Superior temporal gyrus (tissue), 1 donor: Measurements from ENCODE around the gene SLC5A2.
"Not testable (repeated sequence)": the region's sequence is repeated elsewhere in the genome, so short reads cannot be mapped to it uniquely, and the experiment has no call there.

ENCODE experiments used
- DNase-seq: peaks from one replicate; pipeline ENCODE4 v3.0.0-alpha.2; 2016; ENCODE audit errors: extremely low spot score

SLC5A2 gene

DNA sequence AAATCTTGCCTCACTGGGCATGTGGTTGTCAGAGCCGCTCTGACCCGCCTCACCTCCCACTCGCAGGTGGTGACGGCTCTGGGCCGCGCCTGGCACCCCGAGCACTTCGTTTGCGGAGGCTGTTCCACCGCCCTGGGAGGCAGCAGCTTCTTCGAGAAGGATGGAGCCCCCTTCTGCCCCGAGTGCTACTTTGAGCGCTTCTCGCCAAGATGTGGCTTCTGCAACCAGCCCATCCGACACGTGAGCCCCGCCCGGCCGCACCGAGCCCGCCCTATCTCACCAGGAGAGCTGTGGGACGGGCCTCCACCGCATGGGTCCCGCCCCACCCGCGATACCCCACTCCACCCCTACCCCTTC lies 7.0 kb upstream of the SLC5A2 start:
- DNase-seq, result no peak

DNA sequence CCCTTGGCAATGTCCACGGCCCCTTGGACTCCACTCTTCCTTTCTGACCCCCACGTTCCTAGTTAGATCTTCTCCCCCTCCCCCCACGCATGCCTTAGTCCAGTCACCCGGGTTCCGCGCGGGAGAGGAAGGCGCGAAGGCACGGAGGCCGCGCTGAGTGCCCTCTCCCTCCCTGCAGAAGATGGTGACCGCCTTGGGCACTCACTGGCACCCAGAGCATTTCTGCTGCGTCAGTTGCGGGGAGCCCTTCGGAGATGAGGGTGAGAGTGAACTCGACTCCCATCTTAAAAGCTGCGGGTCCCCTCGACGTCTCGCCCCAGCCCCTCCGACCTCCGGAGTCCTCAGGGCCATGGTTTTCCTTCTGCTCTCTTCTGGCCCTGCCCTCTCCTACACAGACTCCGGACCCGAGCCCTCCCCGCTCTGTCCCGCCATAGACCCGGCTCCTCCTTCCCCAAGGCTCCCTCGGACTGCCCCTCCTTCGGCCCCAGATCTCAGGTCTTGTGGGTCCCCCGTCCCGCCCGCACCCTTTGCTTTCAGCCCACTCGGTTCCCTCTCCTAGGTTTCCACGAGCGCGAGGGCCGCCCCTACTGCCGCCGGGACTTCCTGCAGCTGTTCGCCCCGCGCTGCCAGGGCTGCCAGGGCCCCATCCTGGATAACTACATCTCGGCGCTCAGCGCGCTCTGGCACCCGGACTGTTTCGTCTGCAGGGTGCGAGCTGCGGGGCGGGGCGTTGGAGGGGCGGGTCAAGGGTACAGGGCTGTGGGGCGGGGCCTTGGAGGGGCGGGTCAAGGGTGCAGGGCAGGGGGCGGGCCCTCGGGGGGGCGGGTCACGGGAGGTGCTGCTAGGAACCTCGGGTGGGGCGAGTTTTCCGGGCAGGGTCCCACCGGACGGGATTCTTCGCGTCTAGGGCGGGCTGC lies 6.4 kb upstream of the SLC5A2 start:
- DNase-seq, result no peak

DNA sequence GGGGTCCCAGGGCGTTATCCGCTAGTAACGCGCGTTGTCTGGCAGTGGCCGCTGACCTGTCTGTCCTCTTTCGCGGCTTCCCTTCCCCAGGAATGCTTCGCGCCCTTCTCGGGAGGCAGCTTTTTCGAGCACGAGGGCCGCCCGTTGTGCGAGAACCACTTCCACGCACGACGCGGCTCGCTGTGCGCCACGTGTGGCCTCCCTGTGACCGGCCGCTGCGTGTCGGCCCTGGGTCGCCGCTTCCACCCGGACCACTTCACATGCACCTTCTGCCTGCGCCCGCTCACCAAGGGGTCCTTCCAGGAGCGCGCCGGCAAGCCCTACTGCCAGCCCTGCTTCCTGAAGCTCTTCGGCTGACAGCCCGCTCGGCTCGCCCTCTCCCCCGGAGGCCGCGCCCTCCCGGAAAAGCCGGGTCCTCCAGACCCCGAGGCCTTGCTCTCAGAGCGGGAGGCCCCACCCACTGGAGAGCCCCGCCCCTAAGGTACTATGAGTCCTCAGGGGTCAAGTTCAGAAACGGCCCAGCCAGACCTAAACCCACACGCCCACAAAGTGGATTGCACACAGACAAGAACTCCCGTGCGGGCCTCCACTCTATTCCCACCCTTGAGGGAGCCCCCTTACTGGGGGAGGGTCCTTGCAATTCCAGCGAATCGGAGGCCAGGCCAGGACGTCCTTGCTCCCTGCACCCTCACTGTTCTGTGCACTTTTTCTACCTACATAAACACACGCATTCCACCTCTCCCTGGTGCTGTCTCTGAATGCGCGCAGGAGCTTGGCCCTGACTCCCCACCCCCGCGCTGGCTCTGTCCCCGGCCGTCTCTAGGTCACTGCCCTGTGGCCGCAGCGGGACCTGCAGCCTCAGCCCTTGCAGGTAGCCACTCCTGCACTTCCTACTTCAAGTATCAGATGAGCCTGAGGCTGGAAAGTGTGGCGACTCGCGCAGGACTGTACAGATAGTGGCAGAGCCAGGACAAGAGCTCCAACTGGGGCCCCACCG lies 5.4 kb upstream of the SLC5A2 start:
- DNase-seq, result no peak

DNA sequence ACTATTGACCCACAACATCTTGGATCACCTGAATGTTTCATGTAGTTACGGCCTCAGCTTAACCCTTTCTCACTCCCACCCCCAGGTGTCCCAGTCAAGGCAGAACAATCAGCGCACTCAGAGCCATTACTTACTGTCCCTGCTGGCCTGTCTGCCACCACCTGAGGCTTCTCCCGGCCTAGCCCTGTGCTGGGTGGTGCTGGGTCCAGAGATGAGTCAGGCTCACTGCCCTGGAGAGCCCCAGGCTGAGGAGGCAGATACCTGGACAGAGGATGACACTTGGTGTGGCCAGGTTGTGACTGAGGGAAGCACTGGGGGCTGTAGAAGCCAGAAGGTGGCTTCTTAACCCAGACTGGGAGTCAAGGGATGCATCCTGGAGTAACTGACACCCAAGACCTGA lies 4.0 kb upstream of the SLC5A2 start:
- DNase-seq, result no peak

DNA sequence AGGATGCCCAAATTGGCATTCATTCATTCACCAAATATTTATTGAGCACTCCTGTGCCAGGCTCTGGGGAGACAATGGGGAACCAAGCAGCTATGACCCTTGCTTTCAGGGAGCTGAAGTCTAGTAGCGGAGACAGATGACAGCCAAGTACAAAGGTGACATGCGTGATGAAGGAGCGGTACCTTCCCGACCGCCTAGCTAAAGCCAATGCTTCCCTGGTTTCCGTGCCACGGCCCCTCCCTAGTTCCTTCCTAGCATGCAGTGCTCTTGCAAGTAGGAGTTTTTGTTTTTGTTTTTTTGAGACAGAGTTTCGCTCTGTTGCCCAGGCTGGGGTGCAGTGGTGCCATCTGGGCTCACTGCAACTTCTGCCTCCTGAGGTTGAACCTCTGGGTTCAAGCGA lies 3.2 kb upstream of the SLC5A2 start:
- DNase-seq, result no peak

DNA sequence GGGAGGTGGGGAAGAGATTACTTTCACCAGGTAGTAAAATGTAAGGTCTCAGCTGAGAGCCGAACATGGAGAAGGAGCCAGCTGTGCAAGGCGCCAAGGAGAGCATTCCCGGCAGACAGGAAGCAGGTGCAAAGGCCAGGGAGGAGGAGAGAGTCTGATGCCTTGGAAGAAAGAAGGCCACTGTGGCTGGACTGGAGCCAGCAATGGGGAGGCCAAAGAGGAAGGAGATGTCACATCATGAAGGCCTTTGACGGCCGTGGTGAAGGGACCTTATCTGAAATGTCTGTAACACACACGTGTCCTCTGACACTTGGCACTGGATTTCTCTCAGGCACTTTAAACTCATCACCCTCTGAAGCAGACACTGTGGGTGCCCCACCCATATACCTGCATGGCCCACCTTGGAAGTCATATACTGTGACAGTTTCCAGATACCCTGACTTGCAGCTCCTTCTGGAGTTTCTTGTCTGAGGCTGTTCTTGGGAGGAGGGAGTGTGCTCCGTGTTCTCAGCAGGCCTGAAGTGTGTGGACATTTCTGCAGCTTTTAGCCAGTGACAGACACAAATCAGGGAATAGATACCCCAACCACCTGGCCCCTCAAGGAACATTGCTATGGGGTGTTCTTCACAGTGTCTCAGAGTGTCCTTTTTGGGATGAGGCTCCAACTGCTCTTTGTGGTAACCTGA lies 1.9 kb upstream of the SLC5A2 start:
- DNase-seq, result no peak

DNA sequence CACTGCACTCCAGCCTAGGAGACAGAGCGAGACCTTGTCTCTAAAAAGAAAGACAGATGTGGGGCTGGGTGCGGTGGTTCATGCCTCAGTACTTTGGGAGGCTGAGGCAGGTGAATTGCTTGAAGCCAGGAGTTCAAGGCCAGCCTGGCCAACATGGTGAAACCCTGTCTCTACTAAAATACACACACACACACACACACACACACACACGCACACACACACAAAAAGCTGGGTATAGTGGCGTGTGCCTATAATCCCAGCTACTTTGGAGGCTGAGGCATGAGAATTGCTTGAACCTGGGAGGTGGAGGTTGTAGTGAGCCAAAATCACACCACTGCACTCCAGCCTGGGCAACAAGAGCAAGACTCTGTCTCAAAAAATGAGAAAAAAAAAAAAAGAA lies 1.1 kb downstream of the SLC5A2 start:
- not testable (repeated sequence) for DNase-seq

DNA sequence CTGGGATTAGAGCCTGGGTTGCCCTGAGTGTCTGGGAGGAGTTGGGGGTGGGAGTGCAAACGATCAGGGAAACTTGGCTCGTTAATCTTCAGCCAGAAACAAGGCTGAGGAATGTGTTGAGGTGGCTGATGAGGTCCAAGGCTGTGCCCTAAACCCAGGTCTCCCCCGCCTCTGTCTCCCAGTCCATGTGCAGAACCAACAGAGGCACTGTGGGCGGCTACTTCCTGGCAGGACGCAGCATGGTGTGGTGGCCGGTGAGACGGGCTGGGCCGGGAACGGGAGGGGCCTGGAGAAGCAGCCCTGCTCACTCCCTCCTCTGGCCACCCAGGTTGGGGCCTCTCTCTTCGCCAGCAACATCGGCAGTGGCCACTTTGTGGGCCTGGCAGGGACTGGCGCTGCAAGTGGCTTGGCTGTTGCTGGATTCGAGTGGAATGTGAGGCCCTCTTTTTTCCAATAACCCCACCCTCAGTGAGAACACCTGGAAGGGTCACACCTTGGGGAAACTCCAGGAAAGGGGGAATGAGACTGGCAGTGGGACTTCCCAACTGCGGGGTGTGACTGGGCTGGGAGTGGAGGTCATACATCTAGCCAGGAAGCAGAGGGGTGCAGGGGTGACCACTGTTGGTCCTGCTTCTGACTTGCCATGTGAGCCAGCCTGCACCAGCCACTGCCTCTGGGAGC lies 1.7 kb downstream of the SLC5A2 start:
- DNase-seq, result no peak

DNA sequence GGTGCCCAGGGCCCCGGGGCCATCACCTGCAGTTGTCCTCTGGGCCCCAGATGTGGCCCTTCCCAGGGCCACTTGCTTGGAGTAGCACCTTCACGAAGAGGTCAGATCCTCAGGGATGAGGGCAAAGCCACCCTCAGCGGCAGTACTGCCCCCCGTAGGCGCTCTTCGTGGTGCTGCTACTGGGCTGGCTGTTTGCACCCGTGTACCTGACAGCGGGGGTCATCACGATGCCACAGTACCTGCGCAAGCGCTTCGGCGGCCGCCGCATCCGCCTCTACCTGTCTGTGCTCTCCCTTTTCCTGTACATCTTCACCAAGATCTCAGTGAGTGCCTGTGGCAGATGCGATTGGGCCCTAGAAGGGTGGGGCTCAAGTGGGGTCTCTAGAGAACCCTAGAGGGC lies 2.6 kb downstream of the SLC5A2 start:
- DNase-seq, result no peak

DNA sequence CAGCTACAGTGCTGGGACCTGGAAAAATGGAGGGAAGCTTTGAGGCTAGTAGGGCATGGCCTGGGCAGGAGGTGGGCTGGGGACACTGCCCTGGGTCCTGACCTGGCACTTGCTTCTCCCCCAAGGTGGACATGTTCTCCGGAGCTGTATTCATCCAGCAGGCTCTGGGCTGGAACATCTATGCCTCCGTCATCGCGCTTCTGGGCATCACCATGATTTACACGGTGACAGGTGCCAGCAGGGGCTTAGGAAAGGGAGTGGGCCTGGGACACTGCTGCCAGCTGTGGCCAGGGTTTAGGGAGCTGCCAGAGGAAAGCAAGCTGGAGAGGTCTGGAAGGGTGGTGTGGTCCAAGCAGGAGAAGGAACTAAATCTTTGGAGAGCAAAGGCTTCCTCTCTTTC lies 3.1 kb downstream of the SLC5A2 start:
- DNase-seq, result no peak

DNA sequence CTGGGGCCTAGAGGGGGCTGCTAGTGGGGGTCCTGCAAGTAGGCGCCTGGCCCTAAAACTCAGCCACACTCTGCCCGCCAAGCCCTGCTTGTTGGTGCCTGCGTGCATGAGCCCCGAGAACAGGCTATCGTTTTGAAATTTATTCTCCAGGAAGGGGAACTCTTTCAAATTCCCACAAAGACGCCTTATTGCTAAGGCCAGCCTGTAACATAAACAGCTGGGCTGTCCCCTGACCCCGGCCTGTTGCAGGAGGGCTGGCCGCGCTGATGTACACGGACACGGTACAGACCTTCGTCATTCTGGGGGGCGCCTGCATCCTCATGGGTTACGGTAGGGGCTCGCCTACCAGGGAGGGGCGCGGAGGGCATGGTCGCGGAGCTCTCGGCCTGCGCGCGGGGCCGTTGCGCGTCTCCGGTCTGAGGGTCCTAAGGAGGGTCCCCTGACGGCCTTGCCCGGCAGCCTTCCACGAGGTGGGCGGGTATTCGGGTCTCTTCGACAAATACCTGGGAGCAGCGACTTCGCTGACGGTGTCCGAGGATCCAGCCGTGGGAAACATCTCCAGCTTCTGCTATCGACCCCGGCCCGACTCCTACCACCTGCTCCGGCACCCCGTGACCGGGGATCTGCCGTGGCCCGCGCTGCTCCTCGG lies 4.3 kb downstream of the SLC5A2 start:
- no peak for DNase-seq

DNA sequence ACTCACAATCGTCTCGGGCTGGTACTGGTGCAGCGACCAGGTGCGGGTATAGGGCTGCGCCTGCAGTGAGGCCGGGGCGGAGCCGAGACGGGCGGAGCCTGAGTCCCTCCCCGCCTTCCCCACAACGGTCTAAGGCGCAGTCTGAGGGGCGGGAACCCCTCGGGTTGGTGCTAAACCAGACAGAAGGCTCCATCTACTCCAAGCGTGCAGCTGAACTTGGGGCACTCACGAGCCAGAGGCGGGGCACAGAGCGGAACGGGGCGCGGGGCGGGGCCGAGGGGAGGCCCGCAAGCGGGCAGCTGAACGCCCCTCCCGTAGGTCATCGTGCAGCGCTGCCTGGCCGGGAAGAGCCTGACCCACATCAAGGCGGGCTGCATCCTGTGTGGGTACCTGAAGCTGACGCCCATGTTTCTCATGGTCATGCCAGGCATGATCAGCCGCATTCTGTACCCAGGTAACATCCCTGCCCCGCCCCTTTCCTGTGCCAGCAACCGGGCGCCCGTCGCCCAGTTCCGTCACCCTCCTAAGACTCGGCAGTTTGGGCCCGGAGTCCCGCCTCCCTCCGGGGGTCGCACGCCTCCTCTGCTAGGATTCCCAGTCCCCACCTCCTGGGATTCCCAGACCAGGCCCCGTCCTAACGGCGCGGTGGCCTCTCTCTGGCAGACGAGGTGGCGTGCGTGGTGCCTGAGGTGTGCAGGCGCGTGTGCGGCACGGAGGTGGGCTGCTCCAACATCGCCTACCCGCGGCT lies 5.0 kb downstream of the SLC5A2 start:
- DNase-seq, result no peak

DNA sequence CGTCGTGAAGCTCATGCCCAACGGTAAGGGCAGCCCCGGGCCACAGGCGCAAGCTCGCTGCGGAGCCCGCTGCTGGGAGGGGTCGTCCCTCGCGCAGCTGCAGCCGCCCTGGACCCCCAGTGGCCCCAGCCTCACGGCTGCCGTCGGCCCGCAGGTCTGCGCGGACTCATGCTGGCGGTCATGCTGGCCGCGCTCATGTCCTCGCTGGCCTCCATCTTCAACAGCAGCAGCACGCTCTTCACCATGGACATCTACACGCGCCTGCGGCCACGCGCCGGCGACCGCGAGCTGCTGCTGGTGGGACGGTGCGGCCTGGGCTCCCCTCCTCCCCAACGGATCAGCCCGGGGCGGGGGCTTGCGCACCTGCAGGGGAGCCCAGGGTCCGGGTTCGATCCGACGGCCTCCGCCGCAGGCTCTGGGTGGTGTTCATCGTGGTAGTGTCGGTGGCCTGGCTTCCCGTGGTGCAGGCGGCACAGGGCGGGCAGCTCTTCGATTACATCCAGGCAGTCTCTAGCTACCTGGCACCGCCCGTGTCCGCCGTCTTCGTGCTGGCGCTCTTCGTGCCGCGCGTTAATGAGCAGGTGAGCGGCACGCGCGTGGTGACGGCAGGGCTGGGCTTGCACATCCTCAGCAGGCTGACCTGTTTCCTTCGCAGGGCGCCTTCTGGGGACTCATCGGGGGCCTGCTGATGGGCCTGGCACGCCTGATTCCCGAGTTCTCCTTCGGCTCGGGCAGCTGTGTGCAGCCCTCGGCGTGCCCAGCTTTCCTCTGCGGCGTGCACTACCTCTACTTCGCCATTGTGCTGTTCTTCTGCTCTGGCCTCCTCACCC lies 5.8 kb downstream of the SLC5A2 start:
- no peak for DNase-seq

DNA sequence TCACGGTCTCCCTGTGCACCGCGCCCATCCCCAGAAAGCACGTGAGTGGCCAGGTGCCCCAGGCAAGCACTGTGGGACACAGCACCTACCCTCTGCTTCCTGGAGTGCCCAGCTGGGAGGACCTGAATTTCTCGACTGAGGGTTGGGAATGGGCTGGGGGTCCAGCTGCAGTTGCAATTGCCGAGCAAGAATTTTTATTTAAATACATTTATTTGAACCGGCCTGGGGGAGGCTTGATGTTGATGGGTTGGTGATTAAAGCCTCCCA lies 6.3 kb downstream of the SLC5A2 start:
- DNase-seq, result no peak

DNA sequence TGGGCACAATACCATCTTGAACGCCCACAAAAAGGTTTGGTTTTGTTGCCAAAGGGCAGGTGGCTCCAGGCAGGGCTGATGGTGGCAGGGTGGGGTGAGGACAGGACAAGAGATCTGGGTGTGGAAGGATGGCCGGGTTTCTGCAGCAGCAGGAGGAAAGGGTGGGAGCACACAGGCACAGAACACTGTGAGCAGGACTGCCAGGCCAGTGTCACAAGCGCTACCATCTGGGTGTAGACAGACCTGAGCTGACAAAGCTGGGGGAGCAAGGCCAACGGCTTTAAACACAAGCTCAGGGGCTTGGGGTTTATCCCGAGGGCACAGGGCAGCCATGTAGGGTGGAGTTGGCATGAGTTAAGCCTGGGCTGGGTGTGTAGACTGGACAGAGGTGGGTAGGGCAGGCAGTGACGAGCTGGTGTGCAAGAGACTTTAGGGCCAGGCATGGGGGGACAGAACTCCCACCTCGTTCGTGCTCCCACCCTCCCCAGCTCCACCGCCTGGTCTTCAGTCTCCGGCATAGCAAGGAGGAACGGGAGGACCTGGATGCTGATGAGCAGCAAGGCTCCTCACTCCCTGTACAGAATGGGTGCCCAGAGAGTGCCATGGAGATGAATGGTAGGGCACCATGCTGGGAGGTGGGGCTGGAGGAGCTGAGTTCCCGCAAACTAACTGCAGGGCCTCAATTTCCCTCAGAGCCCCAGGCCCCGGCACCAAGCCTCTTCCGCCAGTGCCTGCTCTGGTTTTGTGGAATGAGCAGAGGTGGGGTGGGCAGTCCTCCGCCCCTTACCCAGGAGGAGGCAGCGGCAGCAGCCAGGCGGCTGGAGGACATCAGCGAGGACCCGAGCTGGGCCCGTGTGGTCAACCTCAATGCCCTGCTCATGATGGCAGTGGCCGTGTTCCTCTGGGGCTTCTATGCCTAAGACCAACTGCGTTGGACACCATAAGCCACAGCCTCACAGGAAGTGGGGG lies 7.0 kb downstream of the SLC5A2 start:
- no peak for DNase-seq

DNA sequence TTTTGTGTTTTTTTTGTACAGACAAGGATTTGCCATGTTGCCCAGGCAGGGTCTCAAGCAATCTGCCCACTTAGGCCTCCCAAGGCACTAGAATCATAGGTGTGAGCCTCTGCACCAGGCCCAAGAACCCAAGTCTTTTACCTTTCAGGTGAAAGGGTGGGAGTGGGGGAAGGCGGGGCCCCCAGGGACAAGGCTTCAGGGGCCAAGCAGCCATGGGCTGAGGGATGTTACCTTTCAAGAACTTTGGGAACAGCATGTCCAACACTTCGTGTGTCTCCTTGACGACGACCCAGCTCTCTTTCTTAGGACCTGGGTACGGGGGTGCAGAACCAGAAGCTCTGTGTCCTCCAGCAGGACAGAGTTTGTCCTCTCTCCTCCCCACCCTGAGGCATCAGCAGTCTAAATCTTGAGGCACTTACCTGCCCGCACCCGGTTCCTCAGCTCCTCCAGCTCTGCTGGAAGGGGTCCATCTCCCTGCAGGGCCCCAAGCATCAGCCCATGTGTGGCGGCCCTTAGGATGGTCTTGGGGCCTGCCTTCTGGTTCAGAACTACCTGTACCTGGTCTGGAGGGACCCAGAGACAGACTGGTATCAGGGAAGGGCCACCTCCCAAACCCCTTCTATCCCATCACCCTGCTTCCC lies 9.0 kb downstream of the SLC5A2 start:
- no peak for DNase-seq

DNA sequence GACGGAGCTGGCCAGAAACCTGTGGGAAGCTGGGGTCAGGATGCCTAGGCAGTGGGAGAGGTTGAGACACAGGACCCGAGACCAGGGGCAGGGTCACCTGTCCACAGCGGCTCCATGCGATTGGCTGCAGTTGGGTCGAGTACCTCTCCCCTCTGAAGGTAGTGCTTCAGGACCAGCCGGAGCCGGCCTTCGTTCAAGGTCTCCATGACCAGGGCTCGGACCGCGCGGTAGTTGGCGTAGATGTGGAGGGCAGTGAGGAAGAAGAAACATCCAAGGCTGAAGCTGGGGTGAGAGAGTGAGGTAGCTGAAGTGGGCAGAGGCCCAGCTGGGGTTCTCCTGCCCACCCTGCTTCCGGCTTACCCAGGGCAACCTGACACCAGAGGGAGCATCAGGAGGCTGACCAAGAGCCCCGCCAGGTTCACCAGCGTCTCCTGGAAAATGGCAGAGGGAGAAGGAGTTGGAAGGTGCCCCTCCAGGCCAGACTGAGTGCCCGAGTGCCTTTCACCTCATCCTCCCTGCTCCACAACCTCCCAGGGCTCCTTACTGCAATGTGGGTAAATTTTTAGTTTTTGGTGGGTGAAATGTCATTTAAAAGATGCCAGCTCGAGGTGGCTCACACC lies 10.7 kb downstream of the SLC5A2 start:
- no peak for DNase-seq

DNA sequence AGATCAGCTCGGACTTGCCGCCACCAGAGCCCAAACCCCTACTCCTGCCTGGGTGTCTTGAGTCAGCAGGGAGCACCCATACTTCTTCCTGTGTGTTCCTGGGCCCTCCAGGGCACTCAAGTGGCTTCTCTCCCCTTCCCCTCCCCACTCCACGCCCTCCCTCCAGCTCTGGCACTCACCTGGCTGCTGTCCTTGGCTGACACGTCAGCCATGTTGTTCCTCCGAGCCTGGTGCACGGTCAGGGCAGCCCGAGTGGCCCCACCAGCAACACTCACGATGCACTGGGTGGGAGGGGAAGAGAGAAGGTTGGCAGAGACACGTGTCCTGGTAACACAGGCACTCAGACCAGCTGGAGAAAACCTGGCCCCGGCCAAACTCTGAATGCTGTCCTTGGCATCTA lies 13.7 kb downstream of the SLC5A2 start:
- DNase-seq, result no peak
